H1 (cell line): ENCODE measurements around the gene CRYBG1. TPM values are rescaled to one million over a fixed set of nuclear protein-coding genes. Genes with fewer than 3 reads are reported as not detected.

Experiments used
- HDAC6 ChIP-seq: IDR thresholded peaks from one replicate; pipeline ENCODE4 v1.7.1; 2012; ENCODE audit warnings: low read depth, mild to moderate bottlenecking, inconsistent platforms, low read length, moderate library complexity
- JUND ChIP-seq: IDR thresholded peaks from 2 replicates; pipeline ENCODE4 v1.6.1; 2011; ENCODE audit warnings: mild to moderate bottlenecking, improper control_type of control experiment, low read length
- SIRT6 ChIP-seq: IDR thresholded peaks from one replicate; pipeline ENCODE4 v1.7.1; 2012; ENCODE audit warnings: low read length, inconsistent platforms
- TCF12 ChIP-seq: IDR thresholded peaks from 2 replicates; pipeline ENCODE4 v1.6.1; 2011; ENCODE audit warnings: low read depth, mild to moderate bottlenecking, low read length
- polyA plus RNA-seq, 7 experiments: library from polyadenylated mRNA; depleted of rRNA in 3 of 7; stranded (reverse) in 5 of 7; unstranded in 2 of 7; fragments of >200 nt in 5 of 7; fragments of 200-250 nt in 2 of 7; gene quantifications; 1 replicate in 5 of 7; 2 replicates in 1 of 7; 4 replicates in 1 of 7; pipeline versions ENCODE4 v1.2.1 to v1.2.3, GENCODE V29; 2011 to 2013; ENCODE audit warnings: missing spikeins in 2 of 7, mixed read lengths in 2 of 7
- total RNA-seq: library from RNA; stranded (reverse); fragmentation: NEBNext Ultra II Directional; extraction: Animal tissue kit (Norgen Biotek cat#: 25700); gene quantifications from 2 replicates; pipeline ENCODE4 v1.2.1, GENCODE V29; 2021

CRYBG1 gene
- total and polyA plus RNA-seq, 2 of the 8 experiments (the other 6 are each of a cell fraction or from before 2014, with no cell fraction given), result 2.2 to 11.6 TPM

GRCh38 chr6:106508277-106508676, 147.8 kb downstream of the CRYBG1 start (continued):
- TF ChIP-seq HDAC6 (no peak), SIRT6 (no peak), TCF12 (no peak), JUND (no peak)
